Inflammatory macrophage (primary cell): ENCODE measurements around the gene CDC25B.
A peak's percentile ranks its signal among the peaks of the same experiment; 100 is the strongest.

Source experiments
- DNase-seq, 2 donors: peaks; one replicate each; pipeline ENCODE4 v3.0.0-alpha.2; 2020 to 2022

CDC25B gene

DNA sequence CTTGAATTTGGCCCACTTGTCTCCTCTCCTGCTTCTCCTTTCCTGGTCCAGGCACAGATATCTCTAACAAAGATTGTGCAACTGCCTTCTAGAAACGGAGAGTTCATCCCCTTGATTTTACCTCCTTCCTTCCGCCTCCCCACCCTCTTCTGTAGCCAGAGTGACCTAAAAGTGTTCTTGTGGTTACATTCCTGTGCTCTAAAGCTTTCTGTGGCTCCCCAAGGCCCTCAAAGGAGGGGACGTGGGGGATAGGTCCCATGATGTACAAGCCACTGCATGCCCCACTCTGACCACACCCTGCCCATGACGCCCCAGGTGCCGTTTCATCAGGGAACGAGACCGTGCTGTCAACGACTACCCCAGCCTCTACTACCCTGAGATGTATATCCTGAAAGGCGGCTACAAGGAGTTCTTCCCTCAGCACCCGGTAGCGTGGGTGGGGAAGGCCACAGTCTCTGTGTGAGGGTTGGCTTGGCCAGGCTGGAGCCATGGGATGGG lies 8.2 kb downstream of the CDC25B start:
- DNase-seq, result no peak

DNA sequence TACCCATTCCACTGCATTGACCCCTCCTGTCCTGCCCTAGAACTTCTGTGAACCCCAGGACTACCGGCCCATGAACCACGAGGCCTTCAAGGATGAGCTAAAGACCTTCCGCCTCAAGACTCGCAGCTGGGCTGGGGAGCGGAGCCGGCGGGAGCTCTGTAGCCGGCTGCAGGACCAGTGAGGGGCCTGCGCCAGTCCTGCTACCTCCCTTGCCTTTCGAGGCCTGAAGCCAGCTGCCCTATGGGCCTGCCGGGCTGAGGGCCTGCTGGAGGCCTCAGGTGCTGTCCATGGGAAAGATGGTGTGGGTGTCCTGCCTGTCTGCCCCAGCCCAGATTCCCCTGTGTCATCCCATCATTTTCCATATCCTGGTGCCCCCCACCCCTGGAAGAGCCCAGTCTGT lies 8.7 kb downstream of the CDC25B start:
- DNase-seq, result no peak

DNA sequence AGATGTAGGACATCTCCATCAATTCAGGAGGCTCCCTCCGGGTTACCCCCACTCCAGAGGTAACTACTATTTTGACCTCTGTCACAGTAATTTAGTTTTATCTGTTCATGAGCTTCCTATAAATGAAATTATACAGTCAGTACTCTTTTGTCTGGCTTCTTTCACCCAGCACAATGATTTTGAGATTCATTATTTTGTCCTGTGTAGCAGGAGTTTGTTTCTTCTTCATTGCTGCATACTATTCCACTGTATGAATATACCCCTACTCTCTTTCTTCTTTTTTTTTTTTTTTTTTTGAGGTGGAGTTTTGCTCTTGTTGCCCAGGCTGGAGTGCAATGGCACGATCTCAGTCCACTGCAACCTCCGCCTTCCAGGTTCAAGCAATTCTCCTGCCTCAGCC lies 12.4 kb downstream of the CDC25B start:
- no peak for DNase-seq

DNA sequence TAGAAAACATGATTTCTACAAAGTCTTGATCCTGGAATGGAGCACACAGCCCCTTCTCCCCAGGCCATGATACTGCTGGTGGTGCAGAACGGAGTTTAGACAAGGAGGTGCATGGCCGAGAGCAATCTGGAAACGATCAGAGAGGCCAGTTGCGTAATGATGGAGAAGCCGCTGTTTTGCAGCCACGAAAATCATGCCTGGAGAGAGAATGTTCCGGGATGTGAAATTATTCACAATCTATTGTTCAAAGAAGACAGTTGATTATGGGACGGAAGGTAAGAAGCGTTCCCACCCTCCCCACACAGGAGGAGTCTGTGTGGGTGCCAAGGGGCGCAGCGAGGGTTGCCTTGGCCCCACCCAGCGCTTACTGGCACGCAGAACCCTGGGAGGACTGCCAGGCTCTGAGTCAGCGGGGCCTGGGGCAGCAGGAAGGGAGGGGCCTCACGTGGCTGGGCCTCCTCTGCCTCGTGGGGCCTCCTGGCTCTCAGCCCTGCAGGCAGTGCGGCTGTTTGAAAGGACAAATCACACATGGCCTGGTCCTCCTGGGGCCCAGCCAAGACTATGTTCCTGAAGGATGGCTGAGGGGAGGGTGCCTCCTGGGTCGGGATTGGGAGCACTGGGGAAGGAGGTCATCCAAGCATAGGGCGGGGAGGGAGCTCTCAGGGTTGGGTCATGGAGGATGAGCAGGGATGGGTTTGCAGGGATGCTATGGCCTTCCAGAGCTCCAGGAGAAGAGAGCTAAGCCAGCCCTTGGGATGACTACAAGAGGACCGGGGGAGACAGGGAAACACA lies 15.6 kb downstream of the CDC25B start:
- DNase-seq, result peak; percentile 90 to 95

DNA sequence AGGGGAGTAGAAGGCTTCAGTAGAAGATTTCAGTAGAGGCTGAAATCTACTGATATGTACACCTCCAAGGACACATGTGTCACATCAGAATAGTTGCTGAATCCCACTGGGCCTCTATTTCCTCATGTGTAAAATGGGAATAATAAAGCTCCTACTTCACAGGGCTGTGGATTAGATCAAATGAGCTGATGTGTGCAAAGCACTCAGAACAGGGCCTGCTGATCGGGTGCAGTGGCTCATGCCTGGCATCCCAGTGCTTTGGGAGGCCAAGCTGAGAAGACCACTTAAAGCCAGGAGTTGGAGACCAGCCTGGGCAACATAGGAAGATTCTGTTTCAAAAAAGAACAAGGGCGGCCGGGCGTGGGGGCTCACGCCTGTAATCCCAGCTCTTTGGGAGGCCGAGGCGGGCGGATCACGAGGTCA lies 16.2 kb downstream of the CDC25B start:
- no peak for DNase-seq

DNA sequence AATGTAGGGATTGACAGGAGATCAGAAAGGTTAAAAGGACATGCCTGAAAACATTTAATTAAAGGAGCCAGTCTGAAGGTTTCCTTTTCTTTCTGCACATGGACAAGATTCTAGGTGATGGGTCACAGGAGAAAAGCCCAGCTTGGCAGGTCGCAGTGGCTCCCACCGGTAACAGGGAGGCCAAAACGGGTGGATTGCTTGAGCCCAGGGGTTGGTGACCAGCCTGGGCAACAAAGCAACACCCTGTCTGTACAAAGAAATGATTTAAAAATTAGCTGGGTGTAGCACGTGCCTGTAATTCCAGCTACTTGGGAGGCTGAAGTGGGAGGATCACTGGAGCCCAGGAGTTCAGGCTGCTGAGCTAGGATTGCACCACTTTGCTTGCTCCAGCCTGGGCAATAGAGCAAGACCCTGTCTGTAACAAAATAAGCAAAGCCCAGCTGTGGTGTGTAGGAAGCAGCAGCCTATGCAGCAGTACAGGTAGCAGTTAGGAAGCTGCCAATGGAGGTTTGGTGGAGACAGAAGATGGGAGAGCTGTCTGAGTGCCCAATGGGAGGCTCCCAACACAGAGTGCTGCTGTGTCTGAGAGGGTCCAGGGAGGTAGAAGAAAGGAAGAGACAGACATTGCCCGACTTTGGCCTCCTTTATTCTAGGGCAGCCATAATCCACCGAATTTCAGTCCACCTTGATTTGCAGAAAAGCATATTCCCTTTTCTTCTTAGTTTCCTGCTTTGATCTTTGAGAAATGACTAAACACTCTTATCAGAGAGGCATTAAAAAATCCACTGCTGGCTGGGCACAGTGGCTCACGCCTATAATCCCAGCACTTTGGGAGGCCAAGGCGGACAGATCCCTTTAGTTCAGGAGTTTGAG lies 17.1 kb downstream of the CDC25B start:
- DNase-seq, result no peak

DNA sequence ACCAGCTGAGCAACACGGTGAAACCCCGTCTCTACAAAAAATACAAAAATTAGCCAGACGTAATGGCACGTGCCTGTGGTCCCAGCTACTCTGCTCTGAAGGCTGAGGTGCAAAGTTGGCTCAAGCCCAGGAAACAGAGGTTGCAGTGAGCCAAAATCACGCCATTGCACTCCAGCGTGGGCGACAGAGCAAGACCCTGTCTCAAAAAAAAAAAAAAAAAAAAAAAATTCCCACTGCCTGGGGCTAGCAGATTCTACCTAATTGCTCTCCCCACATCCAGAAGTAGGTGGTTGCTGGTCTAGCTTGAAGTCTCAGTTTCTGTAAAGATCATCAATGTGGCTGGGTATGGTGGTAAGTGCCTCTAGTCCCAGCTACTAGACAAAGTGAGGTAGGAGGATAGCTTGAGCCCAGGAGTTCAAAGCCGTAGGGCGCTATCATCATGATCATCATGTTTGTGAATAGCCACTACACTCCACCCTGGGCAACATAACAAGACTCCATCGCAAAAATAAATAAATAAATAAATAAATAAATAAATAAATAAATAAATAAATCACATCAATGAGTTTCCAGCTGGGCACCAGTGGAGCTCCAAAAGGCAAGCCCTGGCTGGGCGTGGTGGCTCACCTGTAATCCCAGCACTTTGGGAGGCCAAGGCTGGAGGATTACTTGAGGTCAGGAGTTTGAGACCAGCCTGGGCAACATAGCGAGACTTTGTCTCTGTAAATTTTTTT lies 17.9 kb downstream of the CDC25B start:
- DNase-seq, result no peak

DNA sequence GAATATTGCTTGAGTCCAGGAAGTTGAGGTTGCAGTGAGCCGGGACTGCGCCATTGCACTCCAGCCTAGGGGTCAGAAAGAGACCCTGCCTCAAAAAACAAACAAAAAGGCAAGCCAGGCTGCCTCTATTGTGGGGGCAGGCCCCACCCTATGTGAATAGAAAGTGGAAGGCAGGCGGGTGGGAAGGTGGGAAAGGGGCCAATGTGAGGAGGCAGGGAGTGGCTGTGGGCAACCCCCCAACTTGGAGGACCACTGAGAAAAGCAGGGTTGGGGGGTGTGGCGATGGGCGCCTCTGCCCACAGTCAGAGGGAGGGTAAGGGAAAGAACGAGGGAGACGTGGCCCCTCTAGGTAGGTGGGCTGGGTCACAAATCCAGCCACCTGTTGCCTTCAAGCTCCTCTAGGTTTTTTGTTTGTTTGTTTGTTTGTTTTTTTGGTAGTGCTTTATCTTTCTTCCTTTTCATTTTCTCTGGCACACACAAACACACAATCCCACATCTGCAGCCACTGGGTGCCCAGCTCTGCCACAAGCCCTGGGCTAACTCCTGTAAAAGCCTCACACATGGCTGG lies 18.9 kb downstream of the CDC25B start:
- no peak for DNase-seq

DNA sequence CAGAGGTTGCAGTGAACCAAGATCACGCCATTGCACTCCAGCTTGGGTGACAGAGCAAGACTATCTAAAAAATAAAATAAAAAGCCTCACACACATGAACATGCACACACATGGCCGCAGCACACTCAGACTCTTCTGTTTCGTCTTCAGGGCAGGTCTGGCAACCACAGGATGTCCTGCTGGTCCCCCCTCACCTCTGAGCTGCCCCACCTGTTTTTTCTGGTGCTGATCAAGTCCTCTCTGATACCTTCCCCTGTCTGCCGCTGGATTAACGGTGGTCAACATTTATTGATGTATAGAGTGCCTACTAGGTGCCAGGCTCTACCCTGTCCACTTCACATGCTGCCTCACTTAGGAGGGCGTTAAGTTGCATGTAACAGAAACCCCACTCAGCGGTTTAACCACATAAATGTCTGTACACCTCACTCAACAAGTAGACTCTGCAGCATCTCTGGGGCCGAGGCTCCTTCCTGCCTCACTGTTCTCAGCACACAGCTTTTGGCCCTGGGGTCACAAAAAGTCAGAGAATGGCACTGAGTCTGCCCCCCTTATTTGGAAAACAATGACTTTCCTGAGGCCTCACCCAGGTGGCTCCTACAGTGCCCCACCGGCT lies 19.7 kb downstream of the CDC25B start:
- DNase-seq, result no peak

DNA sequence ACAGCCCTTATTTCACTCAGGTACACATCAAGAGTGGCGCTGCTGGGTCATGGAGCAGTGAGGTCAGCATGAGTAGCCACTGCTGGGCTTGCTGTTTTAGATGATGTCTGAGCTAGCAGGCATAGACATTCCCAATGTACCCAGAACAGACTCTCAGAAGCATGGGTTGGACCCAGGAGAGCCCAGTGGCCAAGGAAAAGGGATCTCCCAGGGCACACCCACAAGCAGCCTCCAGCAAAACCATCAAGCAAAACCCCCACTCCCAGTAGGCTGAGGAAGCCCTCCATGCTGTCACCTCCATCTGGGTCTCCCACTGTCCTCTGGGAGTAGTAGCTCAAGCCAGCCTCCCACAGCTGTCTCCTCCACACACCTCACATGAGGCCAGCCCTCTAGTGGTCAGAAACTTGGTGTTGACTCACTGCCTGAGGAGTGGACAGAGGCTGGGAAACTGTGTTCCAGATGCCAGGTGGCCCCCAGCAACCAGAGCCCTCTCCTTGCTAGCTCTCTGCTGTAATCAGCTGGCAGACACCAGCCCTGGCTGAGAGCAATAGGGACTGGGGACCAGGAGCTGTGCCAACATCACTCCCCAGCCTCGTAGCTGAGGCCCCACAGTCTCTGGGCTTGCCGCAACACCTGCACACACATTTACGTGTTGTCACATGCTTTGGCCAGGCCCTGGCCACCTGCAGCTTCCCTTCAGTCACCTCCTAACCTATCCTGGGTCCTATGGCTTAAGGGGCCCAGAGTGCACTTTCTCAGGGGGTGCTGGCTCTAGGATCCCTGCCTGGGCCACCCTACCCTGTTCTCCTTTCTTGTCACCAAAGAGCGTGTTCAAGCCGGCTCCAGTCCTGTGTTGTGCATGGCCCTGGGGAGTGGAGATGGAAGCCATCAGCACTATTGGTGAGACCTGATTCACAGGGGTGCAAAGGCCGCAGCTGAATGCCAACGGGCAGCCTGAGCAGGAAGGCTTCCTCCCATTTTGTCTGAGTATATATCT lies 22.3 kb downstream of the CDC25B start:
- DNase-seq, result peak; percentile 79 to 83

DNA sequence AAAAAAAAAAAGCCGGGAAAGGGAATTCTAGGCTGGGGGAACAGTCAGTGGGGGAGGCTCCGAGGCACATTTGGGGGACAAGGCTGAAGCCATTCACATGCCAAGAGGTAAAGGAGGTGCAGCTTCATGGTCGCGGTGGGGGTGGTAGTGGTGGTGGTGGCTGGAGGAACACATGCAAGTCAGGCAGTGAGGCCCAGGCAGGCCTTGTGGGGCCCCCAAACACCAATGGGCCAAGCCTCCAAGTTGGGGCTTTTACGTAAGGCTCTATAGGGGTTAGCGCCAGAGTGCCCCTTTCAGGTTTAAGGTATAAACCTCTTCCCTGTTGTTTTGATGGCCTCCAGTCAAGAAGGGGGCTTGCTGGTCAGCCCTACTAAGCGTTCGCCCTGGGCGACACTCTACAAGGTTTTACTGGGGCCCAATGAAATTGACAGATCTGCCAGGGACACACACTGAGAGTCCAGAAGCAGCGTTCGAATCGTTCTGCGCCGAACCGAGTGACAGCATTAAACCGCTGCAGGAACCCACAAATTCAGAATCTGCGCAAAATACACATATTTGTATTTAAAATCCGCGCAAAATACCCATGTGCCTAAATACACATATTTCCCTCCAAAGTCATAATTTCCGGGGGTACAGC lies 23.4 kb downstream of the CDC25B start:
- no peak for DNase-seq

DNA sequence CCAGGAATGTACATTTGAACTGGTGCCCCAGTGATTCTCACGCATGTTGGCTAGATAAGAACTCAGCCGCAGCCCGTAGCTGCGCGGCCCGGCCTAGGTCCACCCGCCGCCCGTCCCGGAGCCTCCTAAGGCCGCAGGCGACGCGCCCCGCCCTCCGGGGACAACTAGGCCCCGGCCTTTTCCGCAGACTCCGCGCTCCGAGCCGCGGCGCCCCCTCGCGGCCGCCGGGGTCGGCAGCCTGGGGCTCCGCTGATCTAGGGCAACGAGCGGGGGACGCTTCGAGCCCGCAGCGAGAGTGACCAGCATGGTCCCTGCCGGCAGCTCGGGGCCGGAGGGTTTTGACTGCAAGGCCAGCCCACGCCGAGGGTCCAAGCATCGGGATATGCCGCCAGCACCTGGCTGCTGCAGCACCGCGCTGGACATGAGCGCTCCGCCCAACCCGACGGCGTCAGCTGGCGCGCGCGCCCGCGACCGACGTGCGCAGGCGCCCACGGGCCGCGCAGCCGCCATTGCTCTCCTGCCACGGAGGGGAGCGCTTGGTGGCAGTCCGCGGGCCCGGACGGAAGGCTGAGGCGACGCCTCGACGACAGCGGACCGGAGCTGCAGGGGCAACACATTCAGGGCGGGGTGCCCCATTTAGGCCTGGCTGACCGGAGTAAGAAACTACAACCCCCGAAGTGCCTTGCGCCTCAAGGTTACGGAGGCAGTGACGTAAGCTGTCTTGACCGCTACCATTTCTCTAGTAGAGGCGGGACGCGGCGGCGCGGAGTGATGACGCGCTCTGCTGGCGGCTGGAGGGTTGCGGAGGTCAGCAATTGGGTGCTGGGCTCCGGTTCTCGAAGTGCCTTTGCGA lies 24.2 kb downstream of the CDC25B start, which contains the start of gene AP5S1:
AP5S1 (plus strand) TSS at position 500 of the 853 bp plus-strand sequence. CDS start 1,571 bp downstream, outside the sequence.
- peak; percentile 97 for DNase-seq

DNA sequence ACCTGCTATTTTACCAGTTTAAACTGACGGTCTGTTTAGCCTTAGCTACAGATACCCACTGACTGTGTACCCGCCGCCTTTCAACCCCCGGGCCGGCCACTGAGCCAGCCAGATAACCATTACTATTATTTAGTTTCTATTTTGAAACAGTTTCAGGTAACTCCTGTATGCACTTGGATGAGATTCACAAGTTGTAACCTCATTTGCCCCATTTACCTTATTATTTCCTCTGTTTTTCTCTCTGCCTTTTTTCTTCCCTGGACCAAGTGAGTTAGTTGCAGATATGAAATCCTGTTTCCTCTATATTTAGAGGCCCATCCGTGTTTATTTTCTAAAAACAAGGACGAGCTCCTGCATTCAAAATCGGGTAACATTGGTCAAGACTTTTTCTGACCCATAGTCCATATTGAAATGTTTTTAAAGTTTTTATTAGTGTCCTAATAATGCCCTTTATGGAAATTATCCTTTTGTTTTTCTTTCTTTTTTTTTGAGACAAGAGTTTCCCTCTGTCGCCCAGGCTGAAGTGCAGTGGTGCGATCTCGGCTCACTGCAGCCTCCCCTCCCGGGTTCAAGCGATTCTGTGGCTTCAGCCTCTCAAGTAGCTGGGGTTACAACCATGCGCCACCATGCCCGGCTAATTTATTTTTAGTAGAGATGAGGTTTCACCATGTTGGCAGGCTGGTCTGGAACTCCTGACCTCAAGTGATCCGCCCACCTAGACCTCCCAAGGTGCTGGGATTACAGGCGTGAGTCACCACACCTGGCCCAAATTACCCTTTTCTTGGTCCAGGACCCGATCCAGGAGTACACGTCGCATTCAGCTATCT lies 25.0 kb downstream of the CDC25B start:
- DNase-seq, result no peak

DNA sequence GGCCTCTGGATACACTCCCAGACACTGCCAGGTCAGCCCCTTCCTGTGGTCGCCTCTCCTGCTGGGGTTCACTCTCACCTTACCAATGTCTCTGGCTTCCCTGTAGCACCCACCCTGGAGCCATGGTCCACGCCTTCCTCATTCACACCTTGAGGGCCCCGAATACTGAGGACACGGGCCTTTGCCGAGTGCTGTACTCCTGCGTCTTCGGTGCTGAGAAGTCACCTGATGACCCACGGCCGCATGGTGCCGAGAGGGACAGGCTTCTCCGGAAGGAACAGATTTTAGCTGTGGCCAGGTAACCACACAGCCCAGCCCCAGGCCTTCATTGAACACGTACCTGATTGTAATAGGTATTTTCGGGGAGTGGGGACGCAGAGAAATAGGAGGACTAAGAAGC lies 25.9 kb downstream of the CDC25B start:
- DNase-seq, result no peak

DNA sequence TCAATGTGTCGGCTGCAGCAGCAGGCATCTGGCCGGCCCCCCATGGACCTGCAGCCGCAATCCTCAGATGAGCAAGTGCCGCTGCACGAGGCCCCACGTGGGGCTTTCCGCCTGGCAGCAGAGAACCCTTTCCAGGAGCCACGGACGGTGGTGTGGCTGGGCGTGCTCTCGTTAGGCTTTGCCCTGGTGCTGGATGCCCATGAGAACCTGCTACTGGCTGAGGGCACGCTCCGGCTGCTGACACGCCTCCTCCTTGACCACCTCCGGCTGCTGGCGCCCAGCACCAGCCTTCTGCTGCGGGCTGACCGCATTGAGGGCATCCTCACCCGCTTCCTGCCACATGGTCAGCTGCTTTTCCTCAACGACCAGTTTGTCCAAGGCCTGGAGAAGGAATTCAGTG lies 27.8 kb downstream of the CDC25B start:
- no peak for DNase-seq

DNA sequence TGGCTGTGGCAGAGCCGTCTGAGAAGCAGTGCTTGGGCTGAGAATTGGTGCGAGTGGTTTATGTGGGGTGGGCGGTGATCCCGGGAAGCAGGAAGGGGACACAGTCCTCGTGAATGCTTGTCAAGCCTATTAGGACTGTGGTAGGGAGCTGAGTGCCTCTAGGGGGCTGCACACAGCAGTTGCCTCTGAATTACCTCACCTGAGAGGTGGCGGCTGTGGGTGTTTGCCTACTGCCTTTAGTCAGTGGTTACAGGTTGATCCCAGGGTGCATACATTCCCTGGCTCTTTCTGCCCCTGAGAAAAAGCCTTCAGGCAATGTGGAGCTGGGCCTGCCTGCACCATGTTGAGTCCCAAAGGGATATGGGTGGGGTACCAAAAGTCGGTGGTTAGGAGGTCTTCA lies 29.4 kb downstream of the CDC25B start:
- DNase-seq, result no peak

DNA sequence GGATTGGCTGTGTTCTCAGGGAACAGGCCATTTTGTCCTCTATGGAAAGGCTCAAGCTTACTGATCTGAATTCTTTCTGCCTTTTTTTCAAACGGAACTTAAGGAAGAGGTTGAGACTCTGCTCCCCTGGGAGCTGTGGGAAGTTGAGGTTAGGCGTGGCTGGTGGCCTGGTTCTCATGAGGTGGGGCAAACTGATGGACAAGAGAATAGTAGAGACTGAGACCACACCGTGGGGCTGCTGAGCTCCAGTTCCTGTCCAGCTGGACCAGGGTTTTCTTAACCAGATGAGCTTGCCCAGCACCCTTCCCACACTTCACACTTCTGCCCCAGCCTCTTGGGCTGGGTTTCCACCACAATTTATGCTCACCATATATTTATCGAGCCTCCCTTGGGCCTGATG lies 30.3 kb downstream of the CDC25B start:
- no peak for DNase-seq

DNA sequence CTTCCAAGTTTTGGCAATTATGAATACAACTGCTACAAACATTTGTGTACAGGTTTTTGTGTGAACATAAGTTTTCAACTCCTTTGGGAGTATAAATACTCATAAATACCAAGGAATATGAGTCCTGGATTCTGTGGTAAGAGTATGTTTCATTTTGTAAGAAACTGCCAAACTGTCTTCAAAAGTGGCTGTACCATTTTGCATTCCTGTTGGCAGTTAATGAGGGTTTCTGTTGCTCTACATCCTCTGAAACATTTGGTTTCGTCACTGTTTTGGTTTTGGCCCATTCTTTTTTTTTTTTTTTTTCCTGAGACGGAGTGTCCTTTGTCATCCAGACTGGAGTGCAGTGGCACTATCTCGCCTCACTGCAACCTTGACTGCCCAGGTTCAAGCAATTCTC lies 32.7 kb downstream of the CDC25B start:
- no peak for DNase-seq
